Measurements from ENCODE around the gene TSPAN15. TPM values are rescaled to one million over a fixed set of nuclear protein-coding genes. Genes with fewer than 3 reads are reported as not detected.

Gene TSPAN15
- total RNA-seq, 4 donors from 2014 or later, result 97.7 to 152 (median 148) TPM

DNA sequence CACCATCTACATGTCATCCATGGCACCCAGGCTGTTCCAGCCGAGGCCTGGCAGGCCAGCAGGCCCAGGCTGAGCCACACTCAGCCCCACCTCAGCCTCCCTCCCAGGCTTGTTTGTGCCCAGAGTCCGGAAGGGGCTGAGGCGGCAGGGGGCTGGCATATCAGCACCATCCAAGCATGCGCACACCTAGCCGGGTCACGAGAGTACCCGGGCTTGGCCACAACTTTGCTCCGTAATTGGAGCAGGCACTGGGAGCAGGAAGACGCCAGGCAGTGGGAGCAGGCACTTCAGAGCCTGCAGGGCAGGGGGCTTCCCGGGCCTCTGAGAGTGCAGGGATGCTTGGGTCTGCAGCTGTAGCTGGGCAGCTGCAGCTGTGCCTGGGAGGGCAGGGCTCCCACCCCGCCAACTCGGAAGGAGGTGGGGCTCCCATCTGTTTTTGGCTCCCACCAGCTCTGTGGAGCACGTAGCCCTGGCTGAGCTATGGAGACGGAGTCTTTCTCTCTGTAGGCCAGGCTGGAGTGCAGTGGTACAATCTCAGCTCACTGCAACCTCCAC is 15.2 kb upstream of the TSPAN15 start:
- Histone ChIP-seq H3K4me1 (peaks cover 16 to 27% (median 24%) of the 10 kb centered on the region in 4 donors), H3K27ac (no peak overlapping the region), H3K36me3 (no peaks in the 10 kb centered on the region), H3K9me3 (no peaks in the 10 kb centered on the region), H3K4me3 (no peak overlapping the region), H3K27me3 (no peaks in the 10 kb centered on the region)
- 98% methylated on average over 11 of the region's 14 CpGs; no CpG with 5 or more reads in 1 of the 2 donors for WGBS, 2 donors (ENCODE audit: low coverage in 1 of 2)
- in situ Hi-C loops (cut with MboI; ENCODE audit: low pct_ligation_motif_present in 1 of 4, low pct_unique_long_range_greater_than_20kb in 1 of 4, low sequenced_read_pairs in 3 of 4) (no loop called here), intact Hi-C loops (cut with DNase I; ENCODE audit: low total_unique reads) (no loop called here)
- TF ChIP-seq, protein P1, sequence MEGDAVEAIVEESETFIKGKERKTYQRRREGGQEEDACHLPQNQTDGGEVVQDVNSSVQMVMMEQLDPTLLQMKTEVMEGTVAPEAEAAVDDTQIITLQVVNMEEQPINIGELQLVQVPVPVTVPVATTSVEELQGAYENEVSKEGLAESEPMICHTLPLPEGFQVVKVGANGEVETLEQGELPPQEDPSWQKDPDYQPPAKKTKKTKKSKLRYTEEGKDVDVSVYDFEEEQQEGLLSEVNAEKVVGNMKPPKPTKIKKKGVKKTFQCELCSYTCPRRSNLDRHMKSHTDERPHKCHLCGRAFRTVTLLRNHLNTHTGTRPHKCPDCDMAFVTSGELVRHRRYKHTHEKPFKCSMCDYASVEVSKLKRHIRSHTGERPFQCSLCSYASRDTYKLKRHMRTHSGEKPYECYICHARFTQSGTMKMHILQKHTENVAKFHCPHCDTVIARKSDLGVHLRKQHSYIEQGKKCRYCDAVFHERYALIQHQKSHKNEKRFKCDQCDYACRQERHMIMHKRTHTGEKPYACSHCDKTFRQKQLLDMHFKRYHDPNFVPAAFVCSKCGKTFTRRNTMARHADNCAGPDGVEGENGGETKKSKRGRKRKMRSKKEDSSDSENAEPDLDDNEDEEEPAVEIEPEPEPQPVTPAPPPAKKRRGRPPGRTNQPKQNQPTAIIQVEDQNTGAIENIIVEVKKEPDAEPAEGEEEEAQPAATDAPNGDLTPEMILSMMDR (IDR thresholded peaks at IDR 0.05), result no peak
- TF ChIP-seq POLR2A (IDR thresholded peaks at IDR 0.05) (no peak), POLR2AphosphoS5 (IDR thresholded peaks at IDR 0.05) (no peak), EP300 (IDR thresholded peaks at IDR 0.05; ENCODE audit: low read depth) (no peak)
- no peak for DNase-seq

- peaks cover 16 to 27% (median 24%) of the 10 kb centered on the region in 4 donors for H3K4me1 ChIP-seq
- H3K36me3 ChIP-seq, result no peaks in the 10 kb centered on the region
- 86 to 89% methylated on average over 6 to 13 of the region's 13 CpGs for WGBS, 2 donors (ENCODE audit: low coverage in 1 of 2)
- TF ChIP-seq POLR2AphosphoS5 (IDR thresholded peaks at IDR 0.05) (no peak), EP300 (IDR thresholded peaks at IDR 0.05; ENCODE audit: low read depth) (no peak), POLR2A (IDR thresholded peaks at IDR 0.05) (no peak)
- TF ChIP-seq, protein P1 (IDR thresholded peaks at IDR 0.05), result no peak
- DNase-seq, result no peak
- no peaks in the 10 kb centered on the region for H3K27me3 ChIP-seq
- in situ Hi-C loops (cut with MboI; ENCODE audit: low pct_ligation_motif_present in 1 of 4, low pct_unique_long_range_greater_than_20kb in 1 of 4, low sequenced_read_pairs in 3 of 4), result no loop called here
- no peaks in the 10 kb centered on the region for H3K9me3 ChIP-seq
- peak overlapping the region; percentile 84 to 86 (median 86) for H3K27ac ChIP-seq
- intact Hi-C loops (cut with DNase I; ENCODE audit: low total_unique reads), result no loop called here
- H3K4me3 ChIP-seq, result no peak overlapping the region
These were observed 13.7 kb upstream of the TSPAN15 start for GRCh38 chr10:69437321-69438259.

DNA sequence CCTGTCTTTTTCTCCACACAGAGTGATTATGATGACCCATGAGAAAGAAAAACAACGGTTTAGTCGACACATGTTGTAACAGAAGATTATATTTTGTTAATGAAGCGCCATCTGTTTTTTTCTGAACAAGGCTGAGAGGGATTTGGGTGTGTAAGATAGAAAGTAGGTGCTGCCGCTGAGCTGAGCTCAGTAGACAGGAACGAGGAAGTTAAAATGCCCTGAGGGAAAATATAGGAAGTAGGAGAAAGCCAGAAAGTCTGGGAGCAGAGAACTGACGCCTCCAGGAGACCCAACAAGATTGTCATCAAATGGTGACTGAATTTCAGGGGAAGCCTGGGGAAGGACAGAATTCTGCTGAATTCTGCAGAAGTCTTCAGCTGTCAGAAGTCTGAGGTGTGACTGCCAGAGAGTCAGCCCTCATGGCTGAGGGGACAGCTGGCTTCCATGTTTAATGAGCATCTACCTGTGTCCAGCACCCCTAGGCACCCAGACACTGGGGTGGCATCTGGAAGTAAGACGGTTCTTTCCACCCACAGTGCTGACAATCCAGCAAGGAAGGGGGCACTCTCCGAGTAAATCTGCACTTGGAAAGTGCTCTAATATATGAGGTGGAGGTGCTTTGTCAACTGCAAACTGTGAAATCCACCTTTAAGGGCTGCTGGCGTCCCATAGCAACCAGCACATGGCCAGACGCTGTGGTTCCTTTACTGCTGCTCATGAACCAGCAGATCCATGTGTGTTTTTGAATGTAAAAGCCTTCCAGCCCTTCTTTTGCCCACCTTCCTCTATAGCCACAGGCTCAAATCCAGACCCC is 12.5 kb upstream of the TSPAN15 start:
- H3K36me3 ChIP-seq, result no peaks in the 10 kb centered on the region
- intact Hi-C loops (cut with DNase I; ENCODE audit: low total_unique reads), result no loop called here
- H3K9me3 ChIP-seq, result no peaks in the 10 kb centered on the region
- in situ Hi-C loops (cut with MboI; ENCODE audit: low pct_ligation_motif_present in 1 of 4, low pct_unique_long_range_greater_than_20kb in 1 of 4, low sequenced_read_pairs in 3 of 4), result no loop called here
- WGBS, 2 donors (ENCODE audit: low coverage in 1 of 2), result 8 to 23% methylated on average over 5 to 10 of the region's 10 CpGs
- TF ChIP-seq, protein P1 (IDR thresholded peaks at IDR 0.05), result no peak
- TF ChIP-seq POLR2AphosphoS5 (IDR thresholded peaks at IDR 0.05), result peak in 1 of 3 donors; percentile 21
- no peak overlapping the region for H3K4me3 ChIP-seq
- peaks cover 16 to 25% (median 23%) of the 10 kb centered on the region in 4 donors for H3K4me1 ChIP-seq
- H3K27ac ChIP-seq, result peak overlapping the region; percentile 84 to 86 (median 86)
- no peaks in the 10 kb centered on the region for H3K27me3 ChIP-seq
- DNase-seq, result peak; percentile 55

DNA sequence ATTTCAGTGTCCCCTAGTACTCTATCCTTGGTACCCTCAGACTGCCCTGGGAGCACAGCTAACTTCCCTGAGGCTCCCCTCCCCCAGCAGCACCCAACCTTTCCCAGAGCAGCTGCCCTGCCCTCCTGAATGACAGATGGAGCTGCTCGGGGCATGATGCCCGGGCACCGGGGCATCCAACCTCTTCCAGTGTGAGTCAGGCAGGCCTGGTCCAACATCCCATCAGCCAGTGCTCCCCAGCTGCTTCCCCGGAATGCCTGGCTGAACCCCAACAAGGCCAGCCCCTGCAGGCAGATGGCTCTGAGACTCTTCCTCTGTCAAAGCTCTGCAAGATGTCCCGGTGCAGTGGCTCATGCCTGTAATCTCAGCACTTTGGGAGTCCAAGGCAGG is 11.9 kb upstream of the TSPAN15 start:
- no peak for TF ChIP-seq POLR2AphosphoS5 (IDR thresholded peaks at IDR 0.05)
- TF ChIP-seq POLR2A (IDR thresholded peaks at IDR 0.05), result no peak
- TF ChIP-seq, protein P1 (IDR thresholded peaks at IDR 0.05), result no peak
- TF ChIP-seq EP300 (IDR thresholded peaks at IDR 0.05; ENCODE audit: low read depth), result no peak
- Histone ChIP-seq H3K27me3 (no peaks in the 10 kb centered on the region), H3K9me3 (no peaks in the 10 kb centered on the region), H3K27ac (peak overlapping the region; percentile 84 to 86 (median 86)), H3K4me3 (no peak overlapping the region), H3K36me3 (no peaks in the 10 kb centered on the region), H3K4me1 (peaks cover 16 to 25% (median 22%) of the 10 kb centered on the region in 4 donors)
- peak; percentile 68 for DNase-seq
- 31% methylated on average over 5 of the region's 5 CpGs; no CpG with 5 or more reads in 1 of the 2 donors for WGBS, 2 donors (ENCODE audit: low coverage in 1 of 2)
- in situ Hi-C loops (cut with MboI; ENCODE audit: low pct_ligation_motif_present in 1 of 4, low pct_unique_long_range_greater_than_20kb in 1 of 4, low sequenced_read_pairs in 3 of 4) (no loop called here), intact Hi-C loops (cut with DNase I; ENCODE audit: low total_unique reads) (no loop called here)
